WERI-Rb-1 (cell line): ENCODE data around the gene HMBS.

Experiments used
- DNase-seq: peaks from one replicate; pipeline ENCODE4 v3.0.0-alpha.2; 2020
- H3K27ac ChIP-seq: fragments of 250-450 bp; sonication (Bioruptor Pico); 2 replicates; pipeline ENCODE4 v1.5.1; 2020; ENCODE audit warnings: mild to moderate bottlenecking, moderate library complexity
- H3K27me3 ChIP-seq: fragments of 250-450 bp; sonication (Bioruptor Pico); 2 replicates; pipeline ENCODE4 v1.5.1; 2021; ENCODE audit warnings: mild to moderate bottlenecking, low read depth, moderate library complexity; ENCODE audit not compliant: insufficient read depth, severe bottlenecking
- H3K36me3 ChIP-seq: fragments of 250-450 bp; sonication (Bioruptor Pico); 2 replicates; pipeline ENCODE4 v1.5.1; 2020; ENCODE audit warnings: mild to moderate bottlenecking, moderate library complexity
- H3K4me3 ChIP-seq: 2 replicates; pipeline ENCODE4 v1.5.1; 2011; ENCODE audit warnings: low read depth, mild to moderate bottlenecking, control low read depth, low read length
- H3K9me3 ChIP-seq: fragments of 250-450 bp; sonication (Bioruptor Pico); 2 replicates; pipeline ENCODE4 v1.5.1; 2021; ENCODE audit warnings: mild to moderate bottlenecking, moderate library complexity; ENCODE audit not compliant: severe bottlenecking
- CTCF ChIP-seq: IDR thresholded peaks from 2 replicates; pipeline ENCODE4 v1.5.1; 2011; ENCODE audit warnings: low read depth, mild to moderate bottlenecking, control low read depth, inconsistent platforms, low read length

The HMBS gene

GRCh38 chr11:119093942-119094815, 9.5 kb downstream of the HMBS start:
- TF ChIP-seq CTCF, result no peak
- DNase-seq, result no peak

GRCh38 chr11:119094816-119095065, 10.1 kb downstream of the HMBS start:
- peak; percentile 71 for TF ChIP-seq CTCF
- peak overlapping the region; percentile 97 for H3K27ac ChIP-seq
- peaks cover 60% of the 10 kb centered on the region for H3K36me3 ChIP-seq
- no peak for DNase-seq
- no peaks in the 10 kb centered on the region for H3K27me3 ChIP-seq
- H3K9me3 ChIP-seq, result no peaks in the 10 kb centered on the region
- peak overlapping the region; percentile 67 for H3K4me3 ChIP-seq

More at GRCh38 chr11:119093942-119094815, 9.5 kb downstream of the HMBS start:
- no peaks in the 10 kb centered on the region for H3K9me3 ChIP-seq
- peak overlapping the region; percentile 97 for H3K27ac ChIP-seq
- peak overlapping the region; percentile 67 for H3K4me3 ChIP-seq
- peaks cover 60% of the 10 kb centered on the region for H3K36me3 ChIP-seq
- no peaks in the 10 kb centered on the region for H3K27me3 ChIP-seq

GRCh38 chr11:119095066-119095880, 10.6 kb downstream of the HMBS start:
- Histone ChIP-seq H3K4me3 (peak overlapping the region; percentile 67), H3K9me3 (no peaks in the 10 kb centered on the region), H3K27me3 (no peaks in the 10 kb centered on the region), H3K36me3 (peaks cover 60% of the 10 kb centered on the region), H3K27ac (peak overlapping the region; percentile 97)
- no peak for TF ChIP-seq CTCF
- DNase-seq, result peak; percentile 99

GRCh38 chr11:119099711-119100110, 15.0 kb downstream of the HMBS start:
- Histone ChIP-seq H3K36me3 (peaks cover 33% of the 10 kb centered on the region), H3K27ac (no peak overlapping the region), H3K4me3 (no peak overlapping the region), H3K9me3 (no peaks in the 10 kb centered on the region), H3K27me3 (no peaks in the 10 kb centered on the region)
- DNase-seq, result no peak
- TF ChIP-seq CTCF, result no peak

GRCh38 chr11:119100246-119100970, 15.7 kb downstream of the HMBS start:
- DNase-seq, result no peak
- TF ChIP-seq CTCF, result peak; percentile 35; the same call in 1 of the 2 replicates
- Histone ChIP-seq H3K27me3 (no peaks in the 10 kb centered on the region), H3K27ac (peak overlapping the region; percentile 98), H3K36me3 (peaks cover 28% of the 10 kb centered on the region), H3K9me3 (no peaks in the 10 kb centered on the region), H3K4me3 (peak overlapping the region; percentile 68)
